Osteoblast (primary cell): ENCODE results near the gene HOXD13. TPM values are rescaled to one million over a fixed set of nuclear protein-coding genes. Genes with fewer than 3 reads are reported as not detected.
A peak's percentile ranks its signal among the peaks of the same experiment; 100 is the strongest.

Experiments
- DNase-seq: peaks from one replicate; pipeline ENCODE4 v3.0.0; 2011; ENCODE audit warnings: low spot score, mixed read lengths; ENCODE audit not compliant: insufficient read length; ENCODE audit errors: missing footprints
- H2AFZ ChIP-seq: 2 replicates; pipeline ENCODE4 v1.6.0; 2011; ENCODE audit warnings: mild to moderate bottlenecking, low read length
- H3K27ac ChIP-seq: 2 replicates; pipeline ENCODE4 v1.5.1; 2011; ENCODE audit warnings: mild to moderate bottlenecking, low read depth, low read length, moderate library complexity
- H3K27me3 ChIP-seq: 2 replicates; pipeline ENCODE4 v1.6.0; 2012; ENCODE audit warnings: mild to moderate bottlenecking, control low read depth, inconsistent platforms, low read length, moderate library complexity; ENCODE audit not compliant: insufficient read depth
- H3K36me3 ChIP-seq: 2 replicates; pipeline ENCODE4 v1.5.1; 2011; ENCODE audit warnings: mild to moderate bottlenecking, low read length, control low read depth, moderate library complexity; ENCODE audit not compliant: insufficient read depth
- H3K4me1 ChIP-seq: 2 replicates; pipeline ENCODE4 v1.5.1; 2011; ENCODE audit warnings: mild to moderate bottlenecking, low read length, control low read depth, moderate library complexity; ENCODE audit not compliant: insufficient read depth
- H3K4me2 ChIP-seq: 2 replicates; pipeline ENCODE4 v1.6.0; 2011; ENCODE audit warnings: mild to moderate bottlenecking, low read length; ENCODE audit not compliant: insufficient read depth
- H3K4me3 ChIP-seq: fragments of 200-600 bp; sonication (generic); 3 replicates; pipeline ENCODE4 v1.5.1; 2012; ENCODE audit warnings: mild to moderate bottlenecking, low read length, inconsistent platforms; ENCODE audit not compliant: insufficient read depth
- H3K79me2 ChIP-seq: 2 replicates; pipeline ENCODE4 v1.6.0; 2012; ENCODE audit warnings: mild to moderate bottlenecking, low read length, control low read depth, inconsistent platforms; ENCODE audit not compliant: insufficient read depth
- H3K9me3 ChIP-seq: 2 replicates; pipeline ENCODE4 v1.5.1; 2011; ENCODE audit warnings: low read depth, low read length, control low read depth
- H4K20me1 ChIP-seq: 2 replicates; pipeline ENCODE4 v1.6.0; 2012; ENCODE audit warnings: mild to moderate bottlenecking, low read length, control low read depth; ENCODE audit not compliant: insufficient read depth
- total RNA-seq: library from RNA; depleted of rRNA; stranded (reverse); fragments of >200 nt; gene quantifications from 2 replicates; pipeline ENCODE4 v1.2.3, GENCODE V29; 2012
- TF ChIP-seq, protein P1 (sequence below): IDR thresholded peaks from 2 replicates; pipeline ENCODE4 v1.5.1; 2011; ENCODE audit warnings: mild to moderate bottlenecking, low read depth, low read length, moderate library complexity; ENCODE audit errors: extremely low read depth

HOXD13 gene
- total RNA-seq, 1 donor: not detected

DNA sequence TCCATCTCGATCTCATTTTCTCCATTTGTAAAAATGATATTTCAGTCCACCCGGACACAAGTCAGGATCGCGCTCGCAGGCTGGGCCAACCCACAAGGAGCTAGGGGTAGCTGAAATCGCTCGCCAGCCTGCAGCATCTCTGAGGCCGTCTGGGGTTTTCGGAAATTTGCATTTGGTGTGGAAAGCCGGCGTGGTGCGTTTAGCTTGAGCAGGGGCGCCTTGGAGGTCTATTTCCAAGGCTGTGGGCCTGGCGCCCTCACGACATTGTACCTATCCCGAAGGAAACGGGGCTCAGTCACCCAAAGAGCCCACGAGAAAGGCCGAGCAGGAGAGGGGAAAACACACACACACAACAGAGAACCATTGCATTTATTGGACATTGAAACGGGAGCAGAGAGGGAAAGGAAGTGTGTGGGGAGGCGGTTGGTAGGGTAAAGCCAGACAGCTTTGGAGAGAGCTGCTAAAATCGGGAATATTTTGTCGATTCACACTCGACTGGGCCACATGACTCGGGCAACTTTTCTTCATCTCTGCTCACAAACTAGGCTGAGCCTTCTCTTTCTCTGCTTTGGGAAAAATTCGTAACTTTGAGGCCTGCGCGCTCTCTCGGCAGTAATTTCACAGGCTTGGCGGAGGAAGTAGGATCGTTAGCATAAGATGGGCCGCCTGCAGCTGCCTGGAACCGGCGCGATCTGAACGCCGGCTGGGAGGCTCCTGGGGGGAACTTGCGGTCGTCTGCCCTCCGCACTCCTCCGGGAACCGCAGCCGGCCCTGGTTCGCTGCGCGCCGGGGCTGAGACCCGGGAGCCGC is 35.9 kb downstream of the HOXD13 start:
- H3K79me2 ChIP-seq: no peaks in the 10 kb centered on the region
- no peaks in the 10 kb centered on the region for H3K9me3 ChIP-seq
- peaks cover 20% of the 10 kb centered on the region for H3K4me1 ChIP-seq
- peak overlapping the region; percentile 58 for H3K27ac ChIP-seq
- H2AFZ ChIP-seq: peak overlapping the region; percentile 90
- peak overlapping the region; percentile 78 for H3K4me3 ChIP-seq
- TF ChIP-seq, protein P1, sequence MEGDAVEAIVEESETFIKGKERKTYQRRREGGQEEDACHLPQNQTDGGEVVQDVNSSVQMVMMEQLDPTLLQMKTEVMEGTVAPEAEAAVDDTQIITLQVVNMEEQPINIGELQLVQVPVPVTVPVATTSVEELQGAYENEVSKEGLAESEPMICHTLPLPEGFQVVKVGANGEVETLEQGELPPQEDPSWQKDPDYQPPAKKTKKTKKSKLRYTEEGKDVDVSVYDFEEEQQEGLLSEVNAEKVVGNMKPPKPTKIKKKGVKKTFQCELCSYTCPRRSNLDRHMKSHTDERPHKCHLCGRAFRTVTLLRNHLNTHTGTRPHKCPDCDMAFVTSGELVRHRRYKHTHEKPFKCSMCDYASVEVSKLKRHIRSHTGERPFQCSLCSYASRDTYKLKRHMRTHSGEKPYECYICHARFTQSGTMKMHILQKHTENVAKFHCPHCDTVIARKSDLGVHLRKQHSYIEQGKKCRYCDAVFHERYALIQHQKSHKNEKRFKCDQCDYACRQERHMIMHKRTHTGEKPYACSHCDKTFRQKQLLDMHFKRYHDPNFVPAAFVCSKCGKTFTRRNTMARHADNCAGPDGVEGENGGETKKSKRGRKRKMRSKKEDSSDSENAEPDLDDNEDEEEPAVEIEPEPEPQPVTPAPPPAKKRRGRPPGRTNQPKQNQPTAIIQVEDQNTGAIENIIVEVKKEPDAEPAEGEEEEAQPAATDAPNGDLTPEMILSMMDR: no peak
- no peaks in the 10 kb centered on the region for H4K20me1 ChIP-seq
- peaks cover 12% of the 10 kb centered on the region for H3K27me3 ChIP-seq
- peaks cover 5% of the 10 kb centered on the region for H3K36me3 ChIP-seq
- peak; percentile 61 for DNase-seq
- H3K4me2 ChIP-seq: peak overlapping the region; percentile 94

DNA sequence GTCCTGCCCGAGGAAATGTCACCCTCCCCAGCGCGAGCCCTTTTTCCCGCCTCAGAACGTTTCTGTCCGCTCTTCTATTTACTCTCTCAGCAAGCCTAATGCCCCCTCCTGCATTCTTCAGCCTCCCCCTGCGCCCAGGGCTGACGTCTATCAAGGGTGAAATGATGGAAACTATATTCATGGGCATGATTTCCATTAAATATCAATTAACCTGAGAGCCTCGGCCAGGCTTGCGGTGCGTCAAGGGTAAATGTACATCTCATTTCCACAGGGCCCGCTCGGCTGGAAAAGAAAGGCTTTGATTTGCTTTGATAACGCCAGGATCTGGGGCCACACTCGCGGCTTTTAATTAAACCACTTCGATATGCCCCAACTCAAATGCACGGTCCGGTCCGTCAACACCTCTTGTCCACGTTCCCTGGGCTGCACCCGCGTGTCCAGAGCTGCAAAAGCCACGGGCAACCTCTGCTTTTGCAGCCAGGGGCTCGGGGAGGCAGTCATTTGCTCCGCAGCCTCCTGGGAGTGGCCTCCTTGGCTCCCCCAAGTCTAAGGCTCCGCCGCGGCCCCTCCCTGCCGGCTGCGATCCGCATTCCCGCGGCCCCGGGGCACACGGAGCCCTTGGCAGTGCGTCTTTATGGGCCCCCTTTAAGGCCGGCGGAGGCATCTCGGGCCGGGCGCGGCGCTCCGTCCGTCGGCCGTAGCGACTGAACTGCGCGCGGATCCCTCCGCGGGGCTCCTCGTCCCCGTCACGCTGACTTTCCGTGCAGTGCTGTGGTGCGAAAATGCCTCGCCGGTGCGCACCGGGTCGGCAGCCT is 36.7 kb downstream of the HOXD13 start, which contains the start of gene HOXD8:
Gene HOXD8 (plus strand): TSS at position 724 of the 815 bp plus-strand sequence. CDS start 662 bp downstream, outside the sequence.
- Histone ChIP-seq H3K27ac (peak within 1 kb of the TSS; percentile 58), H3K4me3 (peak within 1 kb of the TSS; percentile 78), H3K36me3 (peaks cover 5% of the 10 kb centered on the region), H3K9me3 (no peaks in the 10 kb centered on the region), H4K20me1 (no peaks in the 10 kb centered on the region), H3K4me2 (peak within 1 kb of the TSS; percentile 94), H2AFZ (peak within 1 kb of the TSS; percentile 90), H3K27me3 (peaks cover 3% of the 10 kb centered on the region), H3K79me2 (no peaks in the 10 kb centered on the region), H3K4me1 (peaks cover 20% of the 10 kb centered on the region)
- TF ChIP-seq, protein P1: no peak
- DNase-seq: peak; percentile 97

DNA sequence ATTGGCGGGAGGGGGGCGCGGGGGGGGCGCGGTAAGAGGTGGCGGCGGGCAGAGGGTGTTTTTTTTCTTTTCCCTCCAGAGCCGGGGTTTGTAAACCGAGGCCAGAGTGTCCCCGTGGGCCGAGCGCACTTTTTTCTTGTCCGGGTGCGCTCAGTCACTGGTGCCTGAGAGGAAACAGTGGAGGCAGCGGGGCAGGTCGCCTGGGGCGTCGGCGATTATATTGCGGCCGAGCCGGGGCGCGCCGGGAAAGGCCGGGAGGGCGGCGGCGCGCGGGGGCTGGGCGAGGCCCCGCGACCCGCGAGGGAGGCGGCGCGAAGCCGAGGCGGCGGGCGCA is 37.3 kb downstream of the HOXD13 start:
- Histone ChIP-seq H3K36me3 (peaks cover 5% of the 10 kb centered on the region), H3K4me3 (peak overlapping the region; percentile 78), H3K79me2 (no peaks in the 10 kb centered on the region), H3K4me1 (peaks cover 20% of the 10 kb centered on the region), H2AFZ (no peak overlapping the region), H3K4me2 (peak overlapping the region; percentile 94), H4K20me1 (no peaks in the 10 kb centered on the region), H3K9me3 (no peaks in the 10 kb centered on the region), H3K27me3 (no peaks in the 10 kb centered on the region), H3K27ac (peak overlapping the region; percentile 56)
- TF ChIP-seq, protein P1: no peak
- DNase-seq: peak; percentile 91
